ENCODE data around the gene DDX24.

- TF ChIP-seq ZNF274 (IDR thresholded peaks at IDR 0.05; ENCODE audit: borderline replicate concordance, low read depth, low read length) (no peak), PREB (CRISPR knock-in tag; IDR thresholded peaks at IDR 0.05) (no peak), EZH2 (IDR thresholded peaks at IDR 0.05; ENCODE audit: borderline replicate concordance, low read depth, low read length) (no peak), CBFB (CRISPR knock-in tag; IDR thresholded peaks at IDR 0.05) (no peak)
Observed at GRCh38 chr14:94080621-94081385, at the start of gene DDX24, which contains the start of gene IFI27L1.
